ACHN (cell line): ENCODE measurements around the gene EMC9.

ENCODE experiments used
- DNase-seq: peaks from one replicate; pipeline ENCODE4 v3.0.0-alpha.2; 2015
- in situ Hi-C: cut with HindIII; loops from 2 replicates; pipeline ENCODE4 v1.10.0; 2017; ENCODE audit warnings: low sequenced_read_pairs, low pct_ligation_motif_present, low pct_unique_long_range_greater_than_20kb

Gene EMC9

DNA sequence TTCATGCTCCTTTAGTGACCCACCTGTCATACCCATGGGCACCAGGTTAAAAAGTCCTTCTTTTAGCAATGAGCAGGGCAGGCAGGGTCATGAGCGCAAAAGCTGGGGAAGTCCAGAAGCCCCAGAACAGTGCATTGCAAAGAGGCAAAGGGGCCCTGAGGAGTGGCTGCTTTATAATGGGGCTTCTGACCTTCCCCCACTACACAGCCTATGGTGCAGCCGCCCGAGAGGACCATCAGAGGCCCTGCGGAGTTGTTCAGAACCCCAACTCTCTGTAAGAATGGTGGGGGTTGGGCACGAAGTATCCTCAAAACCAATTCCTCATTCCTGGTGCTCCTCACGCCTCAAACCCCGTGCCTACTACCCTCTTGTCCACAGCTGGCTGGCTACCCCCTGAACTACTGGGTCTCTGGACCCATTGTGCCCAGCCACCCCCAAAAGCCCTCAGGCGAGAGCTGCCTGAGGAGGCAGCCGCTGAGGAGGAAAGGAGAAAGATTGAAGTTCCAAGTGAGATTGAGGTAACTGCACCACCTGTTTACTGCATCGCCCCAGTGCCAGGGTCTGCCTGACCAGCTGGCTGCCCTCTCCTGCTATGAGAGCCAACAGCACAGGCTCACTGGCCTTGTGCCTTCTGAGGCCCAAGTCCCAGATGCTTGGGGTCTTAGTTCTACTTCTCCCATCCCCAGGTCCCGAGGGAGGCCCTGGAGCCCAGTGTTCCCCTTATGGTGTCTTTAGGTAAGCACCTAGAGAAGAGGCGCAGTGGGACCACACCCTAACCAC is 37.2 kb upstream of the EMC9 start:
- DNase-seq: no peak
- in situ Hi-C loops: no loop called here

DNA sequence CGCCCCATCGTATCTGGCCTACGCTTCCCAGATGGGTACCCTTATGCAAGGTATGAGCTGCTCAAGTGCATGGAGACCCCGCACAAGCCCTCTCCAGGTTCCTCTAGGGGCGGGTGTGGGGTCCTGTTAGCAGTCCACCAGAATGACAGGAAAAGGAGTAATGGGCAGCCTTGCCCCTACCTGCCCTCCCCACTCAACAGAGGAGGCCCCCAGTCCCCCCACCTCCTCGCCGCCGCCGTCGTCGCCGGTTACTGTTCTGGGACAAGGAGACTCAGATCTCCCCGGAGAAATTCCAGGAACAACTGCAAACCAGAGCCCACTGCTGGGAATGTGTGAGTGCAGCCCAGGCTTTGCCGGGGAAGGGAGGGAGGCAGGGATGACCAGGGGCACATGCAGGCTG is 36.5 kb upstream of the EMC9 start:
- DNase-seq: no peak
- in situ Hi-C loops: no loop called here

DNA sequence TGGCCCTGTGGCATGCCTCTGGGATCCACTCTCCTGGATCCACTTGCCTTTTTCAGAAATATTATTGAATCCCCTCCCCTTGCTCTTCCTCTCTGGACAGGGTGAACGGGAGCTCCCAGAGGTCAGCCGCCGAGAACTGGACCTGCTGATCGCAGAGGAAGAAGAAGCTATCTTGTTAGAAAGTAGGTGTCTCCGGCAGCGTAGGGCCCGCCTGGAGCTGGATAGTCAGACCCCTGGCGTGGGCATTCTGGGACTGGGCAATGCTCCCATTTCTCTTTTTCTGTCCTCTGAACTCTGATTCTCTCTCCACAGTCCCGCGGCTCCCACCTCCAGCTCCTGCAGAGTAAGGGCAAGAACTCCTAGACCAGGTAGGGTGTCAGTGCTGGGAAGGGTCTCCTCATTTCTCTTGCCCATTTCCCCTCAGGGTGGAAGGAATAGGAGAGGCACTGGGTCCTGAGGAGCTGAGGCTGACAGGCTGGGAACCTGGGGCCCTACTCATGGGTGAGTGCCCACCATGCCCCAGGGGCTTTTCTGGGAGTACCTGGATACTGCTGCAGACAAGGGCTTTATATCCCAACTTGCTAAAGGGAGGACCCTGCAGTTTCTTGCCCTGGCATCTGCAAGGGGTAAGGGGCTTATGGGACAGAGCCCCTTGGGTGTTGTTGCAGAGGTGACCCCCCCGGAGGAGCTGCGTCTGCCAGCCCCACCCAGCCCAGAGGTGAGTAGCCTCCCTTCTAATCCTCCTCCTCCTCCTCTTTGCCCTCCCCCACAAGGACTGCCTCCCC is 35.8 kb upstream of the EMC9 start:
- in situ Hi-C loops: no loop called here
- DNase-seq: no peak

DNA sequence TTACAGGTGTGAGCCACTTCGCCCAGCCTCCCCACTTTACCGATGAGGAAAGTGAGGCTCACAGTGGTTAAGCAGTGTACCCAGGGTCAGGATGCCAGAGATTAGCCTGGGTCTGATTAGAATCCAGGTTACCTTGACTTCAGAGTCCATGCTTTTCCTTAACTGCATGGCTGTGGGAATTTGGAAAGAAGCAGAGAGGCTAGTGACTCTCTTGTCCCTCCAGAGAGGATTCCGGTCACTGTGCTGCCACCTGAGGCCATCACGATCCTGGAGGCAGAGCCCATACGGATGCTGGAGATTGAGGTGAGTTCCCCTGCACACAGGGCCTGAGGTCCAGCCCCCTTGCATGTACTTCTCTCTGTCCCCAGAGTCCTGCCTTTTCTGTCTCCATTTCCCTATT is 35.2 kb upstream of the EMC9 start:
- no peak for DNase-seq
- in situ Hi-C loops: no loop called here

DNA sequence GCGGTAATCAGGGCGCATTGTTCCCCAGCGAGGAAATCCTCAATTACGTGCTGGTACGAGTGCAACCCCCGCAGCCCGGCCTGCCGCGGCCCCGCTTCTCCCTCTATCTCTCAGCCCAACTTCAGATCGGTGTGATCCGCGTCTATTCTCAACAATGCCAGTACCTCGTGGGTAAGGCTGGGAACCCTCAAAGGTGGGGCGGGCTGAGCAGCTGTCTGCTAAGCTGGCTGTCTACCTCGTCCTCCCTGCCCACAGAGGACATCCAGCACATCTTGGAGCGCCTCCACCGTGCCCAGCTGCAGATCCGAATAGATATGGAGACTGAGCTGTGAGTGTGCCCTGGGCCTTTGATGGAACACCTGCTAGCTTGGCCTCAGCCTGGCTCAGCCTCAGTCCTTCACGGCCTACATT is 31.5 kb upstream of the EMC9 start:
- in situ Hi-C loops: no loop called here
- no peak for DNase-seq

DNA sequence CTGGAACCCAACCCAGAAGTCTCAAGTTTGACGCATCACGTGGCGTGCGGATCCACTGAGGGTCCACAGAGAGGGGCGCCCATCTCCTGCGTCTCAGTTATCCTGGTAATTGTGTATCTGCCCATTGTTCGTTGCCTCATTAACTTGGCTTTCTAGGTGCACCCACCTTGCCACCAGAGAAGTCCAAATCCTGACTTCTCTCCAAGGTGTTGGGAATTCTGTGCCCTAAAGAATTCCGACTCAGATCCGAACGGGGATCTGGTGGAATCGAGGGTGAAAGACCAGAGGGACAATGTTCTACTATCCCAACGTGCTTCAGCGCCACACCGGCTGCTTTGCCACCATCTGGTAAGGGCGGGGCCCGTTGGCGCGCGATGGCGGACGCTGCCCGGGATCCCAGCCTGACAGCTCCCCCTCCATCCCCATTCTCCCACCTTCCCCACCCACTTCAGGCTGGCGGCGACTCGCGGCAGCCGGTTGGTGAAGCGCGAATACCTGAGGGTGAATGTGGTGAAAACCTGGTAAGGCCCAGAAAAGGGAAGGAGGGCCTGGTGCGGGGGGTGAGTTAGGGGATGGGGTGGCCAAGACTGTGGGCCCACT is 31.0 kb upstream of the EMC9 start:
- in situ Hi-C loops: no loop called here
- no peak for DNase-seq

DNA sequence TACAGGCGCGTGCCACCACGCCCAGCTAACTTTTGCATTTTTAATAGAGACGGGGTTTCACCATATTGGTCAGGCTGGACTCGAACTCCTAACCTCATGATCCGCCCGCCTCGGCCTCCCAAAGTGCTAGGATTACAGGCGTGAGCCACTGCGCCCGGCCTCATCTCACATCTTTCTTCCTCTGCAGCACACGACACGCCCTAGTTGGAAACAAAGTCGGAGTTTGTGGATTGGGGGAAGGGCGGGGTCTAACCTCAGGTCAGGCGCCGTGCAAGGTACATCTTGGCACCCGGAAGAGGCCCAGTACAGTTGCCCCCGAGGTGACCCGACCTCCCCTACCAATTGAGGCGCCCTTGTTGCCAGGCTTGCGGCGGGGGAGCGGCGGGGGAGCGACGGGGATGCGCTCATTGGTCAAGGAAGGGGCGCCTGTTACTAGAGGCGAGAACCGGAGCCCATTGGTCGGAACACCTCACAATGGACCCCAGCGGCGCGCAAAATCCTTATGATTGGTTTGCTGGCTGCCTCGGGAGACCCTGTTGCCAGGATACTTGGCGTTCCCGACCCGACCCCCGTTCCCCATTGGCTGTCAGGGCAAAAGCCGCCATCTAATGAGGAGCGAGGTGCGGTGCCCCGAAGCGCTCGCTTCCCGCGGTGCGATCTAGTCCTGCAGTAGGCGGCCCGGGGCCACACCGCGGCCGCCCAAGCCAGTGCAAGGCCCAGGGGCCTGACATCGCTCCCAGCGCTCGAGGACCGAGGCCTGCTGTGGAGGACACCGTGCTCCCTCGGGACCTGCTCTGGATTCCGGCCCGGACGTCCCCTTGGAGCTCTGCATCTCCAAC is 30.2 kb upstream of the EMC9 start, which contains the start of gene REC8:
Gene REC8, plus strand, starts transcription at position 659 of the 839 bp plus-strand sequence. CDS start 473 bp downstream, outside the sequence.
- DNase-seq: no peak
- in situ Hi-C loops: no loop called here

DNA sequence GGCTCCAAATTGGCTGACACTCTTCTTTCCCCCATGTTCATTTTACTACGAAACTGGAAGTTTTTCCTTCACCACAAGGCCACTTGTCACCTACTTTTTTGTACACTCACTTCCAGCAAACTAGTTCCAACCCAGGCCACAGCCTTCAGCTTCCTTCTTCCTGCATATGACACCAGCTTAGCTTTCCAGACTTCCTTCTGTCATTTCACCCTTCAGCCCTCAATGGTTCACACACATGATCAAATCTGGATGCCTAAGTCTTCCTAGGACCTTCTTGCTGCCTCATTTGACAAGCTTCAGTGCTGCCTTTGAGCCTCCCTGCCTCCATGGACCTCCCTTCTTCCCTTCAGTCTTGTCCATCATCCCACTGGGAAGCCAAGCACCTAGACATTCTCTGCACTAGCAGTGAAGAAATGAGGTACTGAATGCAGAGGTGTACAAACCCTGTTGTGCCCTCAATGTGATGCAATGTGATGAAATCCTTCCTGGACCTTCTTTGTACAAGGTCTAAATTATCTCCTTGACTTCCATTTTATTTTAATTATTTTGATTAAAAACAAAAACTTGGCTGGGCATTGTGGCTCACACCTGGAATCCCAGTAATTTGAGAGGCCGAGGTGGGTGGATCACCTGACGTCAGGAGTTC is 26.2 kb upstream of the EMC9 start:
- DNase-seq: no peak
- in situ Hi-C loops: no loop called here

DNA sequence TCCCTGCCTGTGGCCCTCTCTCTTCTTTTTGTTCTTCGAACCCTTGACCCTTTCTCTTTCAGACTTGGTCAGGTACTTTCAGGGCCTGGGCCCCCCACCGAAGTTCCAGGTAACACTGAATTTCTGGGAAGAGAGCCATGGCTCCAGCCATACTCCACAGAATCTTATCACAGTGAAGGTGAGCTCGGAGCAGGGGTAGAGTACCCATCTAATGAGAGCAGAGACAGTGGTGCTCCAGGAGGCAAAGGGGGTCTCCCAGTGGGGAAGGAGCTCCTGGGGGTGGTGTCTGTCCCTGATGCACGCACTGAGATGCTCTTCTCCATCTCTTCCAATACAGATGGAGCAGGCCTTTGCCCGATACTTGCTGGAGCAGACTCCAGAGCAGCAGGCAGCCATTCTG is 24.4 kb upstream of the EMC9 start:
- in situ Hi-C loops: no loop called here

DNA sequence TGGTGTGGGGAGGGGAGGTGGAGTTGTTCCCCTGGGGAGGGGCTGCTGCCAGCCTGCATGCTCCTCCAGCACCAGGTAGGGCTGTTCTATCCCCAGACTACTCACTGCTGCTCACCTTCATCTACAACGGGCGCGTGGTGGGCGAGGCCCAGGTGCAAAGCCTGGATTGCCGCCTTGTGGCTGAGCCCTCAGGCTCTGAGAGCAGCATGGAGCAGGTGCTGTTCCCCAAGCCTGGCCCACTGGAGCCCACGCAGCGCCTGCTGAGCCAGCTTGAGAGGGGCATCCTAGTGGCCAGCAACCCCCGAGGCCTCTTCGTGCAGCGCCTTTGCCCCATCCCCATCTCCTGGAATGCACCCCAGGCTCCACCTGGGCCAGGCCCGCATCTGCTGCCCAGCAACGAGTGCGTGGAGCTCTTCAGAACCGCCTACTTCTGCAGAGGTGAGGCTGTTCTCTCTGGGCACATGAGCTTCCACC is 23.2 kb upstream of the EMC9 start:
- DNase-seq: no peak
- in situ Hi-C loops: no loop called here

More for the DNA sequence above, 24.4 kb upstream of the EMC9 start:
- no peak for DNase-seq

DNA sequence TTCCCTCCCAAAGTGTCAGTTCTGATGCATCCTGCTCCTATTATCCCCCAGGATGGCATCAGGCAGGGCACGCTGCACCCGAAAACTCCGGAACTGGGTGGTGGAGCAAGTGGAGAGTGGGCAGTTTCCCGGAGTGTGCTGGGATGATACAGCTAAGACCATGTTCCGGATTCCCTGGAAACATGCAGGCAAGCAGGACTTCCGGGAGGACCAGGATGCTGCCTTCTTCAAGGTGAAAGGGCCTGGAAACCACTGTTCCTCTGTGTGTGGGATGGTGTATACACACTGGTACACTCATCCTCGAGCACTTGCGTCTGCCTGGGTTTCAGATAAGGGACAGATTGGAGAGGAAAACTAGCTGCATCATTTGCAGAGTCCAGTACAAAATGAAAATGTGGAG is 20.7 kb upstream of the EMC9 start:
- no peak for DNase-seq
- in situ Hi-C loops: no loop called here

DNA sequence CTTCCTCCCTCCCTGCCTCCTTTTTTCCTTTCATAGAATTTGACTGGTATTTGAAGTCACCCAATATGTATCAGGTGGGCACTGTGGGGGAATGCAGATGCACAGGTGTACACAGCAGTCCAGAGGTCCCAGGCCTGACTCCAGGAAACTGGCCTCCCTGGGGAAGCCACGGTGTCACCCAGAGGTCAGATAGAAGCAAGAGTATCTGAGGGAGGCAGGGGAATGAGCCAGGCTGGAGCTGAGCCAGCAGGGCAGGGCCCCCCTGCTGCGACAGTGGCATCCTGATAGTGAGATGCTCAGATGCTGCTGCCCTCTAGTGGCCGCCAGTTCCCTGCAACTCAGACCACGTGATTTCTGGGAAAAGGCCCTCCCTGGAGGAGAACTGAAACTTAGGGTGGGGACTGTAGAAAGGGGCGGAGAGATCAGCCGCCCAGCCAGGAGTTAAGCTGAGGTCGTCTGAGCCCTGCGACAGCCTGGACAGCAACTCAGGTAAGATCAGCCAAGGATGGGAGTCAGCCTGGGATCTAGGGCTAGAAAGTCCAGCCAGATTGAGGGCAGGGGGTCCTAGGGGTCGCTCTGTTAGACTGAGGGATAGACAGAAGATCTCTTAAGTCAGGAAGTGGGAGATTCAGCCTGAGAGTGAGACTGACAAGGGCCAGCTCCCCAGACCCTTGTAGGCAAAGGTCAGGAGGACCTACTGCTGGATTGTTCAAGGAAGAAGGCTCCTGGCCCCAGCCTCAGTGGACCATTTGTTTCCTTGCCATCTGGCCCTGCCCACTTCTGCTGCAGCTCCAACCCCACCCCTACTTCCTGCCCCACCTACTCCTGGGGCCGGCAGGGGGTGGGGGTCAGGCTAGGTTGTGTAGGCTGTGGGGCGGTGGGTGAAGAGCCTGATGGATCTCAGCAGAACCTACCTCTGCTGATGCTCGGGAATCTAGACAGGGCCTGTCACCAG is 19.7 kb upstream of the EMC9 start, which contains the start of gene IRF9:
Gene IRF9, plus strand, starts transcription at position 416 of the 955 bp plus-strand sequence. CDS start 880 bp downstream, outside the sequence.
- in situ Hi-C loops: no loop called here
- DNase-seq: peak; percentile 93

DNA sequence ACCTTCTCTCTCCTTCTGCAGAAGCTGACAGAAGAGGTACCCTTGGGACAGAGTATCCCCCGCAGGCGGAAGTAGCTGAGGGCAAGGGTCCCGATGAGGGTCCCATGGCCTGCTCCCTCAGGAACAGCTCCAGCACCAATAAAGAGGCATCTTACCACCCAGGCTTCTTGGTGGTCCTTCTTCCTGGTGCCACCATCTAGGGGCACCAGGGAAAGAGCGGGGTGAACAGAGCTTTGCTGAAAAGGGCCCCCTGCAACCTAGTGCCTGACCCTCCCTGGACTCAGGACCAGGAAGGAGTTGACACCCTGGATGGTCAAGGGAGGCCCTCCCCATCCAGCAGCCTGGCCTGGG is 19.1 kb upstream of the EMC9 start:
- in situ Hi-C loops: no loop called here
- no peak for DNase-seq

DNA sequence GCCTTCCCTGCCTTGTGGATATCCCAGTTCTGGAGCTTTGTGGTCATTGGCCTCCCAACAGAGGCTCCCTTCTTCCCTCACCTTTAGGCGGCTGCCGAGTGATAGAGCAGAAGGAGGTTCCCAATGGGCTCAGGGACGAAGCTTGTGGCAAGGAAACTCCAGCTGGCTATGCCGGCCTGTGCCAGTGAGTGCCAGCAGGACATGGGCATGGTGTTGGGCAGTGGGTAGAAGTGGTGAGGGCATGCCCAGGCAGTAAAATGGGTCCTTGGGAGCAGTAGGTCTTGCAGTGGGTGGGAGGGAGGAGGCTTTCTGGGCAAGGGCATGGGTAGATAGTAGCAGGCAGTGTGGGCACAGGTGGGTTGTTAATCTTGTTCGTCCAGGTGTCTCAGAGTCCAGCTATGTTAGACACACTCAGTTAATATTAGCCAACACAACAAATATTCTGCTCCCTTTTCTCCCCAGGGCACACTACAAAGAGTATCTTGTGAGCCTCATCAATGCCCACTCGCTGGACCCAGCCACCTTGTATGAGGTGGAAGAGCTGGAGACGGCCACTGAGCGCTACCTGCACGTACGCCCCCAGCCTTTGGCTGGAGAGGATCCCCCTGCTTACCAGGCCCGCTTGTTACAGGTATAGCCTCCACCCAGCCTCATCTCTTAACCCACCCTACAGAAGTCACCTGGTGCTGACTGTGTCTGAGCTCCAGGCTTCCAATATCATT is 18.5 kb upstream of the EMC9 start:
- in situ Hi-C loops: no loop called here
- DNase-seq: no peak

DNA sequence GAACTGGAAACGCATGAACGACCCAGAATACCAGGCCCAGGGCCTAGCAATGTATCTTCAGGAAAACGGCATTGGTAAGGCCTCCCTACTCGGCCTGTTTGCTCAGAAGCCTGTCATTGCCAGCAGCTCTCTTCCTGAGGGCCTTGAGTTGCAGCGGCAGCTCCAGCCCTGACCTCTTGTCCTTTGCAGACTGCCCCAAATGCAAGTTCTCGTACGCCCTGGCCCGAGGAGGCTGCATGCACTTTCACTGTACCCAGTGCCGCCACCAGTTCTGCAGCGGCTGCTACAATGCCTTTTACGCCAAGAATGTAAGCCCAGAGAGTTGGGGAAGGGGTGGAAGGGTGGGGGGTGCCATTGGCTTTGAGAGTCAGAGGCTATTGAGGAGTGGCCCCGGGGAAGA is 15.9 kb upstream of the EMC9 start:
- in situ Hi-C loops: no loop called here
- no peak for DNase-seq

DNA sequence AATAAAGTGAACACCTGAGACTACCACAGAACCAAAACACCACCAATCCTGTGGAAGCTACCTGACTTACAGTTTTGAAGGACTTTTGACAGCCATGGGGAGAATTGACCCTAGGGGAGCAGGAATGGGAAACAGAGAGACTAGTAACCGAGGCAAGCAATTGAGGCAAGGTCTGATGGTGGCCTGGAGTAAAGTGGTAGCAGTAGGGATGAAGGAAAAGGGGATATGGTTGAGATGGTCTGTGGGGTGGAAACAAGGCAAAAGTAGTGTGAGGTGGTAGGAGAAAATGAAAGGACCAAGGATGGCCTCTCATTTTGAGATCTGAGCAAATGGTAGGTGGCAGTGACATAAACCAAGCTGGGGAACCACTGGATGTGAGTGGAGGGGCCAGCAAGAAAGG is 15.4 kb upstream of the EMC9 start:
- no peak for DNase-seq
- in situ Hi-C loops: no loop called here

DNA sequence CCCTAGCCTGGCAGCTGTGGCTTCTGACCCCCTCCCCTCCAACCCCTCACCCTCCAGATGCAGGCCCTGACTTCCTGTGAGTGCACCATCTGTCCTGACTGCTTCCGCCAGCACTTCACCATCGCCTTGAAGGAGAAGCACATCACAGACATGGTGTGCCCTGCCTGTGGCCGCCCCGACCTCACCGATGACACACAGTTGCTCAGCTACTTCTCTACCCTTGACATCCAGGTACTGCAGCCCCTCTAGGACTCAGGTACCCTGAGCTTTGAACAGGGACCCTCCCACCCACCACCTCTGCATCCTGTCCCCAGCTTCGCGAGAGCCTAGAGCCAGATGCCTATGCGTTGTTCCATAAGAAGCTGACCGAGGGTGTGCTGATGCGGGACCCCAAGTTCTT is 13.7 kb upstream of the EMC9 start:
- no peak for DNase-seq
- in situ Hi-C loops: no loop called here
